HEK293 (cell line): Measurements from ENCODE around the gene ZC3H7B.

ENCODE experiments used
- KLF10 ChIP-seq: fragments of 450-650 bp; IDR thresholded peaks from 2 replicates; pipeline ENCODE4 v1.5.1; 2018; ENCODE audit warnings: missing biosample characterization, mild to moderate bottlenecking, missing genetic modification characterization
- KLF7 ChIP-seq: fragments of 450-650 bp; formaldehyde crosslinking; IDR thresholded peaks from 2 replicates; pipeline ENCODE4 v1.5.1; 2016; ENCODE audit warnings: missing biosample characterization, missing genetic modification characterization, borderline replicate concordance
- MZF1 ChIP-seq: fragments of 450-650 bp; formaldehyde crosslinking; IDR thresholded peaks from 2 replicates; pipeline ENCODE4 v1.5.1; 2017; ENCODE audit warnings: missing biosample characterization, missing genetic modification characterization, borderline replicate concordance
- ZBTB21 ChIP-seq: fragments of 450-650 bp; formaldehyde crosslinking; IDR thresholded peaks from 2 replicates; pipeline ENCODE4 v1.5.1; 2017; ENCODE audit warnings: missing biosample characterization, missing genetic modification characterization
- ZBTB48 ChIP-seq: fragments of 450-650 bp; formaldehyde crosslinking; IDR thresholded peaks from 2 replicates; pipeline ENCODE4 v1.5.1; 2016; ENCODE audit warnings: missing biosample characterization, missing genetic modification characterization
- ZBTB7A ChIP-seq: fragments of 450-650 bp; formaldehyde crosslinking; IDR thresholded peaks from 2 replicates; pipeline ENCODE4 v1.5.1; 2016; ENCODE audit warnings: low read depth, missing biosample characterization, missing genetic modification characterization
- ZNF121 ChIP-seq: fragments of 450-650 bp; formaldehyde crosslinking; IDR thresholded peaks from 2 replicates; pipeline ENCODE4 v1.5.1; 2016; ENCODE audit warnings: missing biosample characterization, missing genetic modification characterization
- ZNF16 ChIP-seq: fragments of 450-650 bp; formaldehyde crosslinking; IDR thresholded peaks from 2 replicates; pipeline ENCODE4 v1.5.1; 2016; ENCODE audit warnings: low read depth, missing biosample characterization, missing genetic modification characterization
- ZNF184 ChIP-seq: fragments of 450-650 bp; IDR thresholded peaks from 2 replicates; pipeline ENCODE4 v1.5.1; 2018; ENCODE audit warnings: missing biosample characterization, mild to moderate bottlenecking, missing genetic modification characterization
- ZNF223 ChIP-seq: fragments of 450-650 bp; formaldehyde crosslinking; IDR thresholded peaks from 2 replicates; pipeline ENCODE4 v1.5.1; 2016; ENCODE audit warnings: missing biosample characterization, missing genetic modification characterization
- ZNF24 ChIP-seq: fragments of 450-650 bp; formaldehyde crosslinking; IDR thresholded peaks from 2 replicates; pipeline ENCODE4 v1.5.1; 2016; ENCODE audit warnings: missing biosample characterization, missing genetic modification characterization
- ZNF266 ChIP-seq: fragments of 450-650 bp; formaldehyde crosslinking; IDR thresholded peaks from 2 replicates; pipeline ENCODE4 v1.5.1; 2016; ENCODE audit warnings: missing biosample characterization, missing genetic modification characterization, low read depth
- ZNF302 ChIP-seq: fragments of 450-650 bp; formaldehyde crosslinking; IDR thresholded peaks from 2 replicates; pipeline ENCODE4 v1.5.1; 2016; ENCODE audit warnings: missing biosample characterization, missing genetic modification characterization, low read depth
- ZNF311 ChIP-seq: fragments of 450-650 bp; formaldehyde crosslinking; IDR thresholded peaks from 2 replicates; pipeline ENCODE4 v1.5.1; 2017; ENCODE audit warnings: missing biosample characterization, missing genetic modification characterization, borderline replicate concordance
- ZNF366 ChIP-seq: fragments of 450-650 bp; formaldehyde crosslinking; conservative IDR thresholded peaks from 2 replicates; pipeline ENCODE4 v1.5.1; 2016; ENCODE audit warnings: missing biosample characterization, missing genetic modification characterization
- ZNF426 ChIP-seq: fragments of 450-650 bp; formaldehyde crosslinking; IDR thresholded peaks from 2 replicates; pipeline ENCODE4 v1.5.1; 2017; ENCODE audit warnings: missing biosample characterization, missing genetic modification characterization, mild to moderate bottlenecking, inconsistent platforms, moderate library complexity
- ZNF473 ChIP-seq: fragments of 450-650 bp; formaldehyde crosslinking; IDR thresholded peaks from 2 replicates; pipeline ENCODE4 v1.5.1; 2017; ENCODE audit warnings: missing biosample characterization, missing genetic modification characterization
- ZNF549 ChIP-seq: fragments of 450-650 bp; IDR thresholded peaks from 2 replicates; pipeline ENCODE4 v1.5.1; 2018; ENCODE audit warnings: missing biosample characterization, missing genetic modification characterization, mild to moderate bottlenecking, inconsistent platforms, moderate library complexity
- ZNF658 ChIP-seq: fragments of 450-650 bp; formaldehyde crosslinking; IDR thresholded peaks from 2 replicates; pipeline ENCODE4; 2016; ENCODE audit warnings: missing biosample characterization, missing genetic modification characterization
- ZNF701 ChIP-seq: fragments of 450-650 bp; formaldehyde crosslinking; IDR thresholded peaks from 2 replicates; pipeline ENCODE4 v1.5.1; 2016; ENCODE audit warnings: missing biosample characterization, missing genetic modification characterization
- ZSCAN30 ChIP-seq: fragments of 450-650 bp; IDR thresholded peaks from 2 replicates; pipeline ENCODE4 v1.5.1; 2018; ENCODE audit warnings: missing biosample characterization, mild to moderate bottlenecking, missing genetic modification characterization, moderate library complexity
- TF ChIP-seq, protein P1 (sequence below): fragments of 450-650 bp; formaldehyde crosslinking; IDR thresholded peaks from 2 replicates; pipeline ENCODE4 v1.5.1; 2016; ENCODE audit warnings: missing biosample characterization, missing genetic modification characterization
- TF ChIP-seq, protein P2 (sequence below): fragments of 450-650 bp; formaldehyde crosslinking; IDR thresholded peaks from 2 replicates; pipeline ENCODE4 v1.5.1; 2017; ENCODE audit warnings: missing biosample characterization, missing genetic modification characterization
- TF ChIP-seq, protein P3 (sequence below): fragments of 450-650 bp; formaldehyde crosslinking; IDR thresholded peaks from 2 replicates; pipeline ENCODE4 v1.5.1; 2017; ENCODE audit warnings: missing biosample characterization, mild to moderate bottlenecking, missing genetic modification characterization, moderate library complexity
- TF ChIP-seq, protein P4 (sequence below): fragments of 450-650 bp; formaldehyde crosslinking; IDR thresholded peaks from 2 replicates; pipeline ENCODE4 v1.5.1; 2016; ENCODE audit warnings: missing biosample characterization, missing genetic modification characterization
- TF ChIP-seq, protein P5 (sequence below): fragments of 450-650 bp; formaldehyde crosslinking; IDR thresholded peaks from 2 replicates; pipeline ENCODE4 v1.5.1; 2016; ENCODE audit warnings: missing biosample characterization, missing genetic modification characterization
- TF ChIP-seq, protein P6 (sequence below): fragments of 450-650 bp; IDR thresholded peaks from 2 replicates; pipeline ENCODE4 v1.5.1; 2018; ENCODE audit warnings: missing biosample characterization, missing genetic modification characterization

The ZC3H7B gene

DNA sequence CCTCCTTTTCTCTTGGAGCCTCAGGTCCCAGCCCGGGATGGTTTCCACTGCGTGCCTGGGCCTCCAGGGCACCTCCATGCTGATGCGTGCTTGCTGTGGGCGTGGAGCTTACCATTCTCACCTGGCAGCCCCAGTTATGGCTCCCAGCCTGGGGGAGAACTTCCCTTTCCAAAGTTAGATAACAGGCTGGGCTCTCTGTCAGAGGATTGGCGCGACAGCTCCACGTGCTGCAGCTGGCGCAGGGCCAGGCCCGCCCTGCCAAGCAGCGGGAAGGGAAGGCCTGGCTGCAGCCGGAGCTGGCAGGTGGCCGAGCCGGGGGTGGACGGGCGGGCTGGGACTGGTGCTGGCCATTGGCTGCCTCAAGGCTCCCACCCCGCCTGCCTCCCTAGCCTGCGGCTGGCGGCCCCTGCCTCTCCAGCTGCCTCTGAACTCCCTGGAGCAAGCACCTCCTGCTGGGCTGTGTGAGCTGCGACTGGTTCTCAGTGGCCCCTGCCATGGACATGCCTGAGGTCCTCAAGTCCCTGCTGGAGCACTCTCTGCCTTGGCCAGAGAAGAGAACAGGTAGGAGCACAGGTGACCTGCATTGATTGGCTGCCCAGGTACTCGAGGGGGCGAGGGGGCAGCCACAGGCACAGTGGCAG, 65.8 kb downstream of the ZC3H7B start (continued):
- peak; percentile 43 for TF ChIP-seq ZNF366 (tag by site-specific recombination)
- TF ChIP-seq ZNF302 (tag by site-specific recombination), result no peak
- TF ChIP-seq ZBTB21 (tag by site-specific recombination), result no peak
- no peak for TF ChIP-seq ZNF266 (tag by site-specific recombination)
- peak; percentile 42; the same call in 1 of the 2 replicates for TF ChIP-seq KLF7
- no peak for TF ChIP-seq ZNF16 (tag by site-specific recombination)
- TF ChIP-seq ZBTB48 (tag by site-specific recombination), result peak; percentile 93
- TF ChIP-seq, protein P1, sequence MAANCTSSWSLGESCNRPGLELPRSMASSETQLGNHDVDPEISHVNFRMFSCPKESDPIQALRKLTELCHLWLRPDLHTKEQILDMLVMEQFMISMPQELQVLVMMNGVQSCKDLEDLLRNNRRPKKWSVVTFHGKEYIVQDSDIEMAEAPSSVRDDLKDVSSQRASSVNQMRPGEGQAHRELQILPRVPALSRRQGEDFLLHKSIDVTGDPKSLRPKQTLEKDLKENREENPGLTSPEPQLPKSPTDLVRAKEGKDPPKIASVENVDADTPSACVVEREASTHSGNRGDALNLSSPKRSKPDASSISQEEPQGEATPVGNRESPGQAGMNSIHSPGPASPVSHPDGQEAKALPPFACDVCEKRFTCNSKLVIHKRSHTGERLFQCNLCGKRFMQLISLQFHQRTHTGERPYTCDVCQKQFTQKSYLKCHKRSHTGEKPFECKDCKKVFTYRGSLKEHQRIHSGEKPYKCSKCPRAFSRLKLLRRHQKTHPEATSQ, result no peak
- no peak for TF ChIP-seq ZNF121
- TF ChIP-seq, protein P2, sequence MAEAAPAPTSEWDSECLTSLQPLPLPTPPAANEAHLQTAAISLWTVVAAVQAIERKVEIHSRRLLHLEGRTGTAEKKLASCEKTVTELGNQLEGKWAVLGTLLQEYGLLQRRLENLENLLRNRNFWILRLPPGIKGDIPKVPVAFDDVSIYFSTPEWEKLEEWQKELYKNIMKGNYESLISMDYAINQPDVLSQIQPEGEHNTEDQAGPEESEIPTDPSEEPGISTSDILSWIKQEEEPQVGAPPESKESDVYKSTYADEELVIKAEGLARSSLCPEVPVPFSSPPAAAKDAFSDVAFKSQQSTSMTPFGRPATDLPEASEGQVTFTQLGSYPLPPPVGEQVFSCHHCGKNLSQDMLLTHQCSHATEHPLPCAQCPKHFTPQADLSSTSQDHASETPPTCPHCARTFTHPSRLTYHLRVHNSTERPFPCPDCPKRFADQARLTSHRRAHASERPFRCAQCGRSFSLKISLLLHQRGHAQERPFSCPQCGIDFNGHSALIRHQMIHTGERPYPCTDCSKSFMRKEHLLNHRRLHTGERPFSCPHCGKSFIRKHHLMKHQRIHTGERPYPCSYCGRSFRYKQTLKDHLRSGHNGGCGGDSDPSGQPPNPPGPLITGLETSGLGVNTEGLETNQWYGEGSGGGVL (tag by site-specific recombination), result peak; percentile 92
- peak; percentile 88 for TF ChIP-seq KLF10 (tag by site-specific recombination)
- no peak for TF ChIP-seq ZNF24 (tag by site-specific recombination)
- TF ChIP-seq ZBTB7A, result no peak
- no peak for TF ChIP-seq ZNF223 (tag by site-specific recombination)
- no peak for TF ChIP-seq ZNF426 (tag by site-specific recombination)
- TF ChIP-seq, protein P3, sequence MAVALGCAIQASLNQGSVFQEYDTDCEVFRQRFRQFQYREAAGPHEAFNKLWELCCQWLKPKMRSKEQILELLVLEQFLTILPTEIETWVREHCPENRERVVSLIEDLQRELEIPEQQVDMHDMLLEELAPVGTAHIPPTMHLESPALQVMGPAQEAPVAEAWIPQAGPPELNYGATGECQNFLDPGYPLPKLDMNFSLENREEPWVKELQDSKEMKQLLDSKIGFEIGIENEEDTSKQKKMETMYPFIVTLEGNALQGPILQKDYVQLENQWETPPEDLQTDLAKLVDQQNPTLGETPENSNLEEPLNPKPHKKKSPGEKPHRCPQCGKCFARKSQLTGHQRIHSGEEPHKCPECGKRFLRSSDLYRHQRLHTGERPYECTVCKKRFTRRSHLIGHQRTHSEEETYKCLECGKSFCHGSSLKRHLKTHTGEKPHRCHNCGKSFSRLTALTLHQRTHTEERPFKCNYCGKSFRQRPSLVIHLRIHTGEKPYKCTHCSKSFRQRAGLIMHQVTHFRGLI (tag by site-specific recombination), result peak; percentile 77
- TF ChIP-seq, protein P4, sequence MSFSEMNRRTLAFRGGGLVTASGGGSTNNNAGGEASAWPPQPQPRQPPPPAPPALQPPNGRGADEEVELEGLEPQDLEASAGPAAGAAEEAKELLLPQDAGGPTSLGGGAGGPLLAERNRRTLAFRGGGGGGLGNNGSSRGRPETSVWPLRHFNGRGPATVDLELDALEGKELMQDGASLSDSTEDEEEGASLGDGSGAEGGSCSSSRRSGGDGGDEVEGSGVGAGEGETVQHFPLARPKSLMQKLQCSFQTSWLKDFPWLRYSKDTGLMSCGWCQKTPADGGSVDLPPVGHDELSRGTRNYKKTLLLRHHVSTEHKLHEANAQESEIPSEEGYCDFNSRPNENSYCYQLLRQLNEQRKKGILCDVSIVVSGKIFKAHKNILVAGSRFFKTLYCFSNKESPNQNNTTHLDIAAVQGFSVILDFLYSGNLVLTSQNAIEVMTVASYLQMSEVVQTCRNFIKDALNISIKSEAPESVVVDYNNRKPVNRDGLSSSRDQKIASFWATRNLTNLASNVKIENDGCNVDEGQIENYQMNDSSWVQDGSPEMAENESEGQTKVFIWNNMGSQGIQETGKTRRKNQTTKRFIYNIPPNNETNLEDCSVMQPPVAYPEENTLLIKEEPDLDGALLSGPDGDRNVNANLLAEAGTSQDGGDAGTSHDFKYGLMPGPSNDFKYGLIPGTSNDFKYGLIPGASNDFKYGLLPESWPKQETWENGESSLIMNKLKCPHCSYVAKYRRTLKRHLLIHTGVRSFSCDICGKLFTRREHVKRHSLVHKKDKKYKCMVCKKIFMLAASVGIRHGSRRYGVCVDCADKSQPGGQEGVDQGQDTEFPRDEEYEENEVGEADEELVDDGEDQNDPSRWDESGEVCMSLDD (tag by site-specific recombination), result no peak; the same call in 1 of the 2 replicates
- TF ChIP-seq MZF1 (tag by site-specific recombination), result no peak
- TF ChIP-seq, protein P5, sequence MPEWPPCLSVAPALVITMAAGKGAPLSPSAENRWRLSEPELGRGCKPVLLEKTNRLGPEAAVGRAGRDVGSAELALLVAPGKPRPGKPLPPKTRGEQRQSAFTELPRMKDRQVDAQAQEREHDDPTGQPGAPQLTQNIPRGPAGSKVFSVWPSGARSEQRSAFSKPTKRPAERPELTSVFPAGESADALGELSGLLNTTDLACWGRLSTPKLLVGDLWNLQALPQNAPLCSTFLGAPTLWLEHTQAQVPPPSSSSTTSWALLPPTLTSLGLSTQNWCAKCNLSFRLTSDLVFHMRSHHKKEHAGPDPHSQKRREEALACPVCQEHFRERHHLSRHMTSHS (tag by site-specific recombination), result no peak
- TF ChIP-seq ZNF473, result no peak
- no peak for TF ChIP-seq ZNF549
- TF ChIP-seq ZNF311 (tag by site-specific recombination), result no peak
- TF ChIP-seq, protein P6, sequence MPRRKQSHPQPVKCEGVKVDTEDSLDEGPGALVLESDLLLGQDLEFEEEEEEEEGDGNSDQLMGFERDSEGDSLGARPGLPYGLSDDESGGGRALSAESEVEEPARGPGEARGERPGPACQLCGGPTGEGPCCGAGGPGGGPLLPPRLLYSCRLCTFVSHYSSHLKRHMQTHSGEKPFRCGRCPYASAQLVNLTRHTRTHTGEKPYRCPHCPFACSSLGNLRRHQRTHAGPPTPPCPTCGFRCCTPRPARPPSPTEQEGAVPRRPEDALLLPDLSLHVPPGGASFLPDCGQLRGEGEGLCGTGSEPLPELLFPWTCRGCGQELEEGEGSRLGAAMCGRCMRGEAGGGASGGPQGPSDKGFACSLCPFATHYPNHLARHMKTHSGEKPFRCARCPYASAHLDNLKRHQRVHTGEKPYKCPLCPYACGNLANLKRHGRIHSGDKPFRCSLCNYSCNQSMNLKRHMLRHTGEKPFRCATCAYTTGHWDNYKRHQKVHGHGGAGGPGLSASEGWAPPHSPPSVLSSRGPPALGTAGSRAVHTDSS (tag by site-specific recombination), result no peak
- TF ChIP-seq ZNF184 (tag by site-specific recombination), result peak; percentile 85; the same call in 1 of the 2 replicates
- peak; percentile 74; the same call in 1 of the 2 replicates for TF ChIP-seq ZSCAN30 (tag by site-specific recombination)
- TF ChIP-seq ZNF658, result no peak
- no peak for TF ChIP-seq ZNF701 (tag by site-specific recombination)
